ENCODE data around the gene GPX1. TPM values are rescaled to one million over a fixed set of nuclear protein-coding genes. Genes with fewer than 3 reads are reported as not detected.

GPX1 gene
- total and polyA plus RNA-seq, 4 donors, result 106 to 879 (median 515) TPM

- Histone ChIP-seq H3K36me3 (ENCODE audit: control insufficient read depth in 4 of 4, insufficient read depth in 4 of 4, low read length in 4 of 4) (no peaks in the 10 kb centered on the region), H3K4me1 (ENCODE audit: control insufficient read depth in 5 of 5, insufficient read depth in 5 of 5, low read length in 5 of 5) (peaks cover 0 to 15% (median 0%) of the 10 kb centered on the region in 5 donors), H3K27ac (ENCODE audit: low read depth in 1 of 2, low read length in 1 of 2) (peak overlapping the region in 1 of 2 donors; percentile 79), H3K9me3 (ENCODE audit: control insufficient read depth in 4 of 4, insufficient read depth in 3 of 4, low read length in 3 of 4) (no peaks in the 10 kb centered on the region), H3K27me3 (ENCODE audit: control insufficient read depth in 3 of 3, insufficient read depth in 3 of 3, low read length in 2 of 3) (no peaks in the 10 kb centered on the region), H3K9ac (ENCODE audit: insufficient read depth in 1 of 2, low read length in 2 of 2) (no peak overlapping the region), H3K4me3 (no peak overlapping the region)
- 64 to 74% methylated on average over 6 of the region's 6 CpGs for WGBS, 2 donors
- ATAC-seq (ENCODE audit: insufficient read depth, low FRiP score) (no peak), DNase-seq (no peak)
- TF ChIP-seq CTCF (IDR thresholded peaks at IDR 0.05; ENCODE audit: control extremely low read depth, extremely low read depth), result no peak
Observed at GRCh38 chr3:49346797-49347251, 11.3 kb downstream of the GPX1 start.

- Histone ChIP-seq H3K36me3 (ENCODE audit: control insufficient read depth in 4 of 4, insufficient read depth in 4 of 4, low read length in 4 of 4) (no peaks in the 10 kb centered on the region), H3K4me3 (no peak overlapping the region), H3K9ac (ENCODE audit: insufficient read depth in 1 of 2, low read length in 2 of 2) (no peak overlapping the region), H3K4me1 (ENCODE audit: control insufficient read depth in 5 of 5, insufficient read depth in 5 of 5, low read length in 5 of 5) (peaks cover 3 to 19% (median 8%) of the 10 kb centered on the region in 5 donors), H3K27ac (ENCODE audit: low read depth in 1 of 2, low read length in 1 of 2) (no peak overlapping the region), H3K27me3 (ENCODE audit: control insufficient read depth in 3 of 3, insufficient read depth in 3 of 3, low read length in 2 of 3) (no peaks in the 10 kb centered on the region), H3K9me3 (ENCODE audit: control insufficient read depth in 4 of 4, insufficient read depth in 3 of 4, low read length in 3 of 4) (no peaks in the 10 kb centered on the region)
- WGBS, 2 donors, result 60 to 78% methylated on average over 3 of the region's 3 CpGs
- DNase-seq, result no peak
- no peak for TF ChIP-seq CTCF (IDR thresholded peaks at IDR 0.05; ENCODE audit: control extremely low read depth, extremely low read depth)
- ATAC-seq (ENCODE audit: insufficient read depth, low FRiP score), result no peak
Observed at GRCh38 chr3:49343163-49343562, 15.0 kb downstream of the GPX1 start.

- no peak for TF ChIP-seq CTCF (IDR thresholded peaks at IDR 0.05; ENCODE audit: control extremely low read depth, extremely low read depth)
- 82 to 87% methylated on average over 6 of the region's 6 CpGs for WGBS, 2 donors
- Histone ChIP-seq H3K4me3 (no peak overlapping the region), H3K9ac (ENCODE audit: insufficient read depth in 1 of 2, low read length in 2 of 2) (no peak overlapping the region), H3K36me3 (ENCODE audit: control insufficient read depth in 4 of 4, insufficient read depth in 4 of 4, low read length in 4 of 4) (peaks cover 0 to 2% (median under 1%) of the 10 kb centered on the region in 4 donors), H3K27me3 (ENCODE audit: control insufficient read depth in 3 of 3, insufficient read depth in 3 of 3, low read length in 2 of 3) (no peaks in the 10 kb centered on the region), H3K9me3 (ENCODE audit: control insufficient read depth in 4 of 4, insufficient read depth in 3 of 4, low read length in 3 of 4) (no peaks in the 10 kb centered on the region), H3K4me1 (ENCODE audit: control insufficient read depth in 5 of 5, insufficient read depth in 5 of 5, low read length in 5 of 5) (peaks cover 3 to 16% (median 8%) of the 10 kb centered on the region in 5 donors), H3K27ac (ENCODE audit: low read depth in 1 of 2, low read length in 1 of 2) (peak overlapping the region in 1 of 2 donors; percentile 90)
- ATAC-seq (ENCODE audit: insufficient read depth, low FRiP score) (no peak), DNase-seq (no peak)
Observed at GRCh38 chr3:49341996-49342395, 16.2 kb downstream of the GPX1 start.
